Trophoblast cell (in vitro differentiated cells and primary cell): ENCODE measurements around the gene MED12L.

Experiments
- DNase-seq, 2 donors: peaks; one replicate each; pipeline ENCODE4 v3.0.0-alpha.2; 2016
- H2AFZ ChIP-seq: 2 replicates; pipeline ENCODE4 v1.6.1; 2013; ENCODE audit warnings: low read length, moderate library complexity, mild to moderate bottlenecking; ENCODE audit not compliant: insufficient read depth, poor library complexity
- H2AK5ac ChIP-seq: 2 replicates; pipeline ENCODE4 v1.6.1; 2013; ENCODE audit warnings: mild to moderate bottlenecking, low read length
- H2BK120ac ChIP-seq: 2 replicates; pipeline ENCODE4 v1.6.1; 2013; ENCODE audit warnings: low read length, mild to moderate bottlenecking, moderate library complexity; ENCODE audit not compliant: insufficient read depth, poor library complexity
- H2BK12ac ChIP-seq: 2 replicates; pipeline ENCODE4 v1.6.1; 2013; ENCODE audit warnings: mild to moderate bottlenecking, low read length, moderate library complexity
- H2BK5ac ChIP-seq: 2 replicates; pipeline ENCODE4 v1.6.1; 2013; ENCODE audit warnings: low read length, low read depth, moderate library complexity, mild to moderate bottlenecking; ENCODE audit not compliant: poor library complexity
- H3K14ac ChIP-seq: 2 replicates; pipeline ENCODE4 v1.6.1; 2013; ENCODE audit warnings: mild to moderate bottlenecking, low read length
- H3K18ac ChIP-seq: 2 replicates; pipeline ENCODE4 v1.6.1; 2013; ENCODE audit warnings: mild to moderate bottlenecking, low read length
- H3K23ac ChIP-seq: 2 replicates; pipeline ENCODE4 v1.6.1; 2013; ENCODE audit warnings: low read length
- H3K27ac ChIP-seq: 2 replicates; pipeline ENCODE4 v1.5.1; 2013; ENCODE audit warnings: low read depth, mild to moderate bottlenecking, inconsistent platforms, low read length, moderate library complexity
- H3K27me3 ChIP-seq: 2 replicates; pipeline ENCODE4 v1.6.1; 2013; ENCODE audit warnings: inconsistent platforms, mild to moderate bottlenecking, low read length, moderate library complexity; ENCODE audit not compliant: insufficient read depth
- H3K36me3 ChIP-seq, 2 experiments: 1 replicate in 1 of 2; 2 replicates in 1 of 2; pipeline ENCODE4 v1.6.1; 2013; ENCODE audit warnings: low read length in 2 of 2, mild to moderate bottlenecking in 2 of 2, moderate library complexity in 1 of 2; ENCODE audit not compliant: insufficient read depth in 2 of 2, control insufficient read depth in 1 of 2
- H3K4ac ChIP-seq: 2 replicates; pipeline ENCODE4 v1.6.1; 2013; ENCODE audit warnings: low read depth, mild to moderate bottlenecking, low read length, moderate library complexity
- H3K4me1 ChIP-seq, 2 experiments: 1 replicate in 1 of 2; 2 replicates in 1 of 2; pipeline ENCODE4 v1.6.1; 2013; ENCODE audit warnings: low read length in 2 of 2, mild to moderate bottlenecking in 2 of 2, moderate library complexity in 1 of 2; ENCODE audit not compliant: insufficient read depth in 2 of 2, control insufficient read depth in 1 of 2
- H3K4me2 ChIP-seq: 2 replicates; pipeline ENCODE4 v1.6.1; 2013; ENCODE audit warnings: inconsistent platforms, mild to moderate bottlenecking, low read length, moderate library complexity
- H3K4me3 ChIP-seq: 2 replicates; pipeline ENCODE4 v1.5.1; 2013; ENCODE audit warnings: mild to moderate bottlenecking, low read depth, low read length, inconsistent platforms
- H3K79me1 ChIP-seq: one replicate; pipeline ENCODE4 v1.6.1; 2013; ENCODE audit warnings: low read length
- H3K79me2 ChIP-seq: 2 replicates; pipeline ENCODE4 v1.6.1; 2013; ENCODE audit warnings: low read length, mild to moderate bottlenecking; ENCODE audit not compliant: control insufficient read depth, insufficient read depth, poor library complexity
- H3K9ac ChIP-seq: 2 replicates; pipeline ENCODE4 v1.6.1; 2013; ENCODE audit warnings: mild to moderate bottlenecking, low read length
- H3K9me3 ChIP-seq: 2 replicates; pipeline ENCODE4 v1.6.1; 2013; ENCODE audit warnings: low read depth, mild to moderate bottlenecking, control low read depth, inconsistent platforms, low read length; ENCODE audit not compliant: insufficient read depth
- H4K12ac ChIP-seq: 2 replicates; pipeline ENCODE4 v1.6.1; 2013; ENCODE audit warnings: low read depth, mild to moderate bottlenecking, low read length, moderate library complexity
- H4K8ac ChIP-seq: 2 replicates; pipeline ENCODE4 v1.6.1; 2013; ENCODE audit warnings: low read depth, mild to moderate bottlenecking, low read length, moderate library complexity
- H4K91ac ChIP-seq: one replicate; pipeline ENCODE4 v1.6.1; 2013; ENCODE audit warnings: low read depth, mild to moderate bottlenecking, low read length, moderate library complexity
- WGBS: extraction: QIAGEN DNeasy Blood & Tissue Kit; methylation state at CpG from one replicate; pipeline ENCODE4 v1.1.7; 2013; ENCODE audit warnings: missing lambda C conversion rate; ENCODE audit not compliant: insufficient read length, insufficient coverage; ENCODE audit errors: extremely low coverage; 5-methylcytosine and 5-hydroxymethylcytosine counted together

MED12L gene

DNA sequence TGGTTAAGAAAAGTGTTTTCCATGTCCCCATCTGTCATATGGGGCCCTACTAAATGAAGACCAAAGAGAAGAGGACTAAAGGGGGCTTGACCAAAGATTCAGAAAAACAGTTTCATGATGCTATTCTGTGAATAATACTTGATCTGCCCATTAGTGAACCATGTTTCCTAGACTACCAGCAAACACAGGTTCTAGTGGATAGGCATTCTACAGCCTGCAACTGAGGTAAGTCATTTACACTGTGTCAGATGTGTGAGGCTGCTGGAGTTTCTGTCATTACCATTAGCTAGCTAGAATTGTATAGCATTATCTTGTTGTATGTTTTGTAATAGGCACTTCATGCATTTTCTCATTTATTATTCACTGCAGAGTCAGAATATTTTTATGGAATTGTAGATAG, 111.0 kb downstream of the MED12L start:
- Histone ChIP-seq H3K4me3 (no peak overlapping the region), H3K18ac (no peak overlapping the region), H3K23ac (no peak overlapping the region)

DNA sequence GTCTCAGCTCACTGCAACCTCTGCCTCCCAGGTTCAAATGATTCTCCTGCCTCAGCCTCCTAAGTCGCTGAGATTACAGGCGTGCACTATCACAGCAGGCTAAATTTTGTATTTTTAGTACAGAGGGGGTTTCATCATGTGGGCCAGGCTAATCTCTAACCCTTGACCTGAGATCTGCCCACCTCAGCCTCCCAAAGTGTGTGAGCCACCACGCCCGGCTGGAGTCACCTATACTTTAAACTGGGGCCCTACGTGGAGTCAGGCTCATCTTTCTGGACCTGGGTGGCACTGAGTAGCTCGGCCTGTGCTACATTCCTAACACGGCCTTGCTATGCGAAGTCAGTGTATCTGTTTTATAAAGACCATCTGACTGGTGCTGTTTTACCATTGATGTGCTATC, 111.8 kb downstream of the MED12L start:
- Histone ChIP-seq H3K27me3 (no peaks in the 10 kb centered on the region), H2BK120ac (no peak overlapping the region), H4K8ac (peak overlapping the region; percentile 5), H3K4me2 (no peak overlapping the region), H3K14ac (peak overlapping the region; percentile 1), H4K12ac (peak overlapping the region; percentile 59), H2BK5ac (peak overlapping the region; percentile 33), H3K4ac (no peak overlapping the region), H2BK12ac (peak overlapping the region; percentile 82), H3K27ac (no peak overlapping the region), H3K23ac (no peak overlapping the region), H3K9ac (no peak overlapping the region), H4K91ac (peak overlapping the region; percentile 28), H3K9me3 (no peaks in the 10 kb centered on the region), H2AFZ (no peak overlapping the region), H3K4me1 (peaks cover 3% of the 10 kb centered on the region in 2 experiments), H3K79me1 (peaks cover 6% of the 10 kb centered on the region), H3K4me3 (no peak overlapping the region), H3K36me3 (peaks cover 5 to 8% of the 10 kb centered on the region in 2 experiments), H3K79me2 (no peaks in the 10 kb centered on the region), H3K18ac (no peak overlapping the region), H2AK5ac (no peak overlapping the region)
- no CpG with 5 or more reads among the region's 8 CpGs for WGBS
- no peak for DNase-seq

More for the DNA sequence above, 111.0 kb downstream of the MED12L start:
- no peak overlapping the region for H2AFZ ChIP-seq
- no peaks in the 10 kb centered on the region for H3K79me2 ChIP-seq
- no peak overlapping the region for H3K27ac ChIP-seq
- no peak overlapping the region for H4K91ac ChIP-seq
- H3K9me3 ChIP-seq, result no peaks in the 10 kb centered on the region
- DNase-seq, result no peak
- no peak overlapping the region for H2BK120ac ChIP-seq
- no peaks in the 10 kb centered on the region for H3K27me3 ChIP-seq
- H2BK5ac ChIP-seq, result no peak overlapping the region
- no peak overlapping the region for H3K14ac ChIP-seq
- no peak overlapping the region for H3K4me2 ChIP-seq
- H3K4me1 ChIP-seq, result peaks cover 3% of the 10 kb centered on the region in 2 experiments
- H3K4ac ChIP-seq, result no peak overlapping the region
- H4K8ac ChIP-seq, result no peak overlapping the region
- H3K36me3 ChIP-seq, result peaks cover 5 to 10% of the 10 kb centered on the region in 2 experiments
- no peak overlapping the region for H2BK12ac ChIP-seq
- no peak overlapping the region for H2AK5ac ChIP-seq
- H3K79me1 ChIP-seq, result peaks cover 6% of the 10 kb centered on the region
- H3K9ac ChIP-seq, result no peak overlapping the region
- H4K12ac ChIP-seq, result no peak overlapping the region

DNA sequence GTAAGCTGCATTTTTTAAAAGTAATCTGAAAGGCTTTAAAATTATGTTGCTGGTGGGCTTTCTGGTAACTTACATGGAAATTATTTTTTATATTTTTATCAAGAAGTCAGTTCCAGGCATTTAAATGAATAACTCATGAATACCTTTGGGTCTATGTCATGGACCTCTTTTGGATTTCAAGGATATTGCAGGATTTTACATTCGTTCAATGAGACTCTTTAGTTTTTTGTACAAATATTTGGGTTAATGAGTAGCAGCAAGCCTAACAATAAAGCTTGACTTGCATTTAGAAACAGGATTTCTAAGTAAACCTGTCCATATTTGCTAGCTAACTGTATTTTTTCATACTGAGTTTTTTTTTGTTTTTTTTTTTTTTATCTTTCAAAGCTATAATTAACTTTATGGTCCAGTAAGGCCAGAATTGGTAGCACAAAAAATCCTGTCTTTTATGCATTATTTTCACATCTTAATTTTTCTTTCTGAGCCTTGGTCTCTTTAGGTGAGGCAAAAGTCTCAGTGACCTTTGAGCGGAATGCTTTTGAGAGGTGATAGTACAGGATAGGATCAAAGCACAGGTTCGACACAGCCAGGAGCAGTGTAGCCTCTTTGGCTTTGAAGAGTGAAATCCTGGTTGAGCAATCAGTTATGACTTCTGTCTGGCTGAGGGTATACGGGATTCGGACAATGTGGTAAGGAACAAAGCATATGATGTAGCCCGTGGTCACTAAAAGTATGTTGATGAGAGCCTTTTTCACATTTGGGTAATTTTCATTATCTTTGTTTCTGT, 112.7 kb downstream of the MED12L start:
- H3K27me3 ChIP-seq, result no peaks in the 10 kb centered on the region
- H3K14ac ChIP-seq, result no peak overlapping the region
- H3K36me3 ChIP-seq, result peaks cover 5 to 8% of the 10 kb centered on the region in 2 experiments
- H3K4me2 ChIP-seq, result no peak overlapping the region
- H3K18ac ChIP-seq, result no peak overlapping the region
- no peak overlapping the region for H3K9ac ChIP-seq
- H2BK120ac ChIP-seq, result no peak overlapping the region
- H4K8ac ChIP-seq, result no peak overlapping the region
- no peak overlapping the region for H3K23ac ChIP-seq
- no peak overlapping the region for H3K27ac ChIP-seq
- no CpG with 5 or more reads among the region's 6 CpGs for WGBS
- H4K12ac ChIP-seq, result no peak overlapping the region
- no peak overlapping the region for H2BK5ac ChIP-seq
- no peak overlapping the region for H2BK12ac ChIP-seq
- H3K79me2 ChIP-seq, result no peaks in the 10 kb centered on the region
- H3K4me3 ChIP-seq, result no peak overlapping the region
- peaks cover 6% of the 10 kb centered on the region for H3K79me1 ChIP-seq
- H2AFZ ChIP-seq, result no peak overlapping the region
- no peak overlapping the region for H4K91ac ChIP-seq
- no peaks in the 10 kb centered on the region for H3K9me3 ChIP-seq
- H3K4ac ChIP-seq, result no peak overlapping the region
- H3K4me1 ChIP-seq, result peaks cover 3% of the 10 kb centered on the region in 2 experiments
- no peak overlapping the region for H2AK5ac ChIP-seq
- DNase-seq, result peak; percentile 40 to 76

DNA sequence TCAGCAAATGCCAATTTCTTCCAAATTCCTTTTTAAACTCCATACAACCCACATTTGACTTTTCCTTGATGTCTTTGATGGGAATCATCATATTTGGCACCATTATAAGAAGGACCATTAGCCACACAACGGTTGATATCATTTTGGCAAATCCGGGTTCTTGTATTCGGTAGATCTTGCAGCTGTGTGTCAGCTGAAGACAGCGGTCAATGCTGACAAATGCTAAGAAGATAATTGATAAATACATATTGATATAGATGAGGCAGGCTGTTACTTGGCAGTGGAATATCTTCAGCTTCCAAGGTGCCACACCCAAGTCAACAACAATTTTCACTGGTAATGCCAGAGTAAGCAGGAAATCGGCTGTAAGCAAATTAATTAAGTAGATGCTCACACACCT, 113.4 kb downstream of the MED12L start:
- Histone ChIP-seq H3K79me1 (peaks cover 6% of the 10 kb centered on the region), H2AFZ (no peak overlapping the region), H3K27me3 (no peaks in the 10 kb centered on the region), H3K79me2 (no peaks in the 10 kb centered on the region), H3K4ac (peak overlapping the region; percentile 46), H3K9ac (no peak overlapping the region), H3K9me3 (no peaks in the 10 kb centered on the region), H4K91ac (peak overlapping the region; percentile 68), H3K4me1 (peaks cover 3% of the 10 kb centered on the region in 2 experiments), H2BK5ac (peak overlapping the region; percentile 21), H3K23ac (no peak overlapping the region), H3K18ac (no peak overlapping the region), H2BK12ac (peak overlapping the region; percentile 80), H3K4me3 (no peak overlapping the region), H3K4me2 (no peak overlapping the region), H4K8ac (no peak overlapping the region), H4K12ac (no peak overlapping the region), H3K27ac (peak overlapping the region; percentile 8), H2BK120ac (peak overlapping the region; percentile 51), H2AK5ac (no peak overlapping the region), H3K14ac (peak overlapping the region; percentile 51), H3K36me3 (peaks cover 5 to 8% of the 10 kb centered on the region in 2 experiments)
- no peak for DNase-seq
- no CpG with 5 or more reads among the region's 5 CpGs for WGBS
